T-helper 1 cell treated with Interleukin-12 subunit alpha and Interleukin-12 subunit beta and Interleukin-4 antibody, amounts not matched to agents 30 ng/mL and 1 ng/mL, for 36 hours (primary cell): ENCODE measurements around the gene TENM4. TPM values are rescaled to one million over a fixed set of nuclear protein-coding genes. Genes with fewer than 3 reads are reported as not detected.
"Not testable (repeated sequence)": the region's sequence is repeated elsewhere in the genome, so short reads cannot be mapped to it uniquely, and the experiment has no call there.

Experiments
- intact Hi-C: fragments of 100-400 bp; cut with micrococcal nuclease; formaldehyde crosslinking; loops from one replicate; pipeline ENCODE4 v1.15.1; 2024
- total RNA-seq: library from RNA; stranded (reverse); gene quantifications from 2 replicates; pipeline ENCODE4 v1.2.3, GENCODE V29; 2022

TENM4 gene
- total RNA-seq, 1 donor from 2014 or later, result not detected

DNA sequence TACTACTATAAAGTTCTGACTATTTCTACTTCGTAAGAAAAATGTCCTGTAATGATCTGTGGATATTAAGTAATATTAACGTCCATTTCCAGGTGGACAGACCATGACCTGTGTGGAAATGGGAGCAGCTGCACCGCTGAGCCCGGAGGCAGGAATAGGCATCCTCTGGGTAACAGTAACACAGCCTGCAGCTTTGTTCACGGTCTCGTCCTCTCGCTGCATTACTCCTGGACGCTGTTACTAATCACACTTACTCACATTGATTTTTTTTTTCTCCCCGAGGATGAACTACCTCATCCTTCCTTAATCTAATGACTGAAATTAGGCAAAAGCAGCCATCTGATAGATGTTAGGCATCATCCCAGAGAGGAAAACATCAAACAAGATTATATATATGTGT, 520.5 kb downstream of the TENM4 start:
- intact Hi-C loops, result no loop called here

DNA sequence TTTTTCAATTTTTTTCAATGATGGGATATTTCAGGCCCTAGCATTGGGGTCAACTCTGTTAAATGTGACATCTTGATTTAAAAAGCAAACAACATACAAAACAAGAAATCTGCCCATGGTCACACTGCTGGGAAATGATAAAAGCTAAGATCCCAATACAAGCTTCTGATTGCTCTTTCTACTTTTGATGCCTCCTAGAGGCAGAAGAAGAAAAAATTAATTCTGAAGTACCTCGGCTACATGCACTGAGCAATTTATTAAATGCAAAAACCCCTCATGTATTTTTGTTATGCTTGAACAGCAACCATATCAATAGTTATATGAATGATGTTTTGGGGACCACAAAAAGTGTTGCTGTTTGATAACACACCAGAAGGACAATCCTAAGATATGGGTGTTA, 524.1 kb downstream of the TENM4 start:
- intact Hi-C loops, result no loop called here

DNA sequence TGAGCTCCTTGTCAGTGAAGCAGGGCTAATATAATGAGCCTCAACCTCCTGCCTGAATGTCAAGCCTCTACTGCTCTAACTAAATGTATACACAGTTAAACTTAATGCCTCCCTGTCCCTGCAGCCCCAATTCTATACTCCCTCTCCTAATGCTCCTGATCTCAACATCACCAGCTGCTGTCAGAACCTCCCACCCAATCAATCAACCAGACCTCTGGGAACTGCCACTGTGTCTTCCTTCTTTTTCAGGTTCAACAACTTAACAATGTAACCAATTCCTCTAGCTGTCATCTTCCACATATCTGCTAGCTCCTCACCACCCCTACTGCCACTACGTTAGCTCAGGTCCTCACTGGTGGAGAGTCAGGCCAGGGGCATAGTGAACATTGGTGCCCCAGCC, 526.3 kb downstream of the TENM4 start:
- intact Hi-C loops, result no loop called here

DNA sequence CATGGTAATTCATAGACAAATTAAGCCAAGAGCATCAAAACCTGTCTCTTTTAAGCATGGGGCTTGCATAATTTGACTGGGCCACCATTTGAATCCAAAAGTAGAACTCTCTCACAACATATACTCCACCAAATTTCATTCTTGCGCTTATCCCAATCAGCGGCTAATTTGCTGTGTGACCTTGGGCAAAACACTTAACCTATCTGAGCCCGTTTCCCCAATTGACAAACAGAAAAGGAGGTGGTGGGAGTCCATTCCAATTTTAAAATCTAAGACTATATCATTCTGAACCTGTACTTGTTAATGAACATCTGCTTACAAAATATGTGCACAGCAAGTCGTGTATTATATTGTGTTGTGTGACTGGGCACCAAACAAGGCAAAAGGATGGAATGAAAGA, 528.1 kb downstream of the TENM4 start:
- intact Hi-C loops, result no loop called here

DNA sequence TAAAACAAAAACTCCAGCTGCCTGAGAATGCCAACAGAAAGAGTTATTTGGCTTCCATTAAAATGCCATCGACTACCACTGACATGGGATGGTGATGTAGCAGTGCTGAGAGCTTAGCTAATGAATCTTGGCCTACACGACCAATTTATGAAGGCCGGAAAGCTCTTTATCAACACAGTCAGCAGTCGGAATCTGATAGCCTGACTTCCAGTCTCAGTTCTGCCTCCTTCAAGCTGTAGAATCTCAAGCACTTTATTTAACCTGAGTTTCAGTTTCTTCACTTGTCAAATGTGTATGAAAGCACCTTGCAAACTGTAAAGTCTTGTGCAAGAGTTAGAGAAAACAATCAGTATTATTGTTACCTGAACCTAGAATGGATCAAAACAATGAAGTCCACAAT, 530.5 kb downstream of the TENM4 start:
- intact Hi-C loops, result no loop called here

DNA sequence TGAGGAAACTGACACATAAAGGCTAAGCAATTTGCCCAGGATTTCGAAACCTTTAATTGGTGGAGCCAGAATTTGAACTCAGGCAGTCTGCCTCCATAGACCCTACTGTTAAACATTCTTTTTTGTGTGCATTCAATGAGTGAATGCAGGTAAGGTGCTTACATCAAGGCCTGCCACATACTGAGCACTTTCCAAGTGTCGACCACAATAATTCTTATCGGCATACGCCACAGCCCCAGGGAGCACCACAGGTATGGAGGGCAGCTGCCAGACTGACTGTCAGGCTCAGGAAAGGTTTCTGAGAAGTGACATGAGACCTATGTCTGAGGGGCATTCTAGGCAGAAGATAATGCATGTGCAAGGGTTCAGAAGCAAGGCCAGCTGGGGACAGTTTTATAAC, 531.4 kb downstream of the TENM4 start:
- intact Hi-C loops, result no loop called here

DNA sequence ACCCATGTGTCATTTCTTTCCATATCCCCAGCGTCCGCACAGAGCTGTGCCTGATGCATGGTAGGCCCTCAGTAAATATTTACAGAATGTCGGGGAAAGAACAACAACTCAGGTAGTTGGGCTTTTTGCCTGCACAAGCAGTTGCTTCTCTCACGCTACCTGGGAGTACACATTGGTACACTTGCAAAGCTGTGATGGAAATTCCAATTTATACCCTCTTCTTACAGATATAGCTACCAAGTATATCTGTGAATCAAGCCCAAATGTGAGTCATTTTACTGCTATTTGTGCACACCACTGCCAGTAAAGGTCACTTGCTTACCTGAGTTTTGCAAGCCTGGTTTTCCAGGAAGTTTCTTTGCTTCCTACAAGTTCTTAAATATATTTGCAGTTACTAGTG, 533.2 kb downstream of the TENM4 start:
- intact Hi-C loops, result no loop called here

DNA sequence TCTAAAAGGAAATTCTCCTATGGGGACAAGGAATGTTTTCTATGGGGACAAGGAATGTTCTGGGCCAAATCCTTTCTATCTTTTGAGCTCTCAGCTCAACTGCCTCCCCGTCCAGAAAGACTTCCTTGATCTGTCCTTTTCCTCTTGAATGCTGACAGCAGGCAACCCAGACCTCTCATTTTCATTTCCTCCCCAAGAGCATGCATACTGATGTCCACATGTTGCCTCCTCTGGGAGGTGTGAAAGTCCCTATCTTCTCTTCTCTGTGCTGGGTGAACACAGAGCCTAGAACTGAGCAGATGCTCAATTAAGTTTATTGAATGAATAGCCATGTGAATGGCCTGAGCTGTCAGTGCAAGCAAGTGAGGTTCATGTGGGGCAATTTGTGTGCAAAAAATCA, 534.3 kb downstream of the TENM4 start:
- intact Hi-C loops, result no loop called here

DNA sequence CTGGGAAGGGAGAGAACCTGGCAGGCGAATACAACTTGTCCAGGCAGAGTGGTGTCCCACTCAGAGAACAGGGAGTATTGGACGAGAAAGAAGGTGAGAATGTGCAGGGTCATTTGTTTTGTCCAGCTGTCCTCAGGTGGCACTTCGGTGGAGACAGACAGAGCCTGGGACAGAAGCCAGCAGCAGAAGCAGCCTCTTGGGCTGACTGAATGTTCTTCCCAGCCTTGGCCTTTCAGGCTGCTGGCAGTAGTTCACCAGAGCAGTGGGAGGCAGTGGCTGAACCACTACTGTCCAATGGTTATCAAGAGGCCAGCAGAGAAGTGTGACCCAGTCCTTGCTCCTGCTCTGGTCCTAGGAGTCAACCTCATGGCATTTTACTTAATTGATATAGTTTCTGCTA, 535.1 kb downstream of the TENM4 start:
- intact Hi-C loops, result no loop called here

DNA sequence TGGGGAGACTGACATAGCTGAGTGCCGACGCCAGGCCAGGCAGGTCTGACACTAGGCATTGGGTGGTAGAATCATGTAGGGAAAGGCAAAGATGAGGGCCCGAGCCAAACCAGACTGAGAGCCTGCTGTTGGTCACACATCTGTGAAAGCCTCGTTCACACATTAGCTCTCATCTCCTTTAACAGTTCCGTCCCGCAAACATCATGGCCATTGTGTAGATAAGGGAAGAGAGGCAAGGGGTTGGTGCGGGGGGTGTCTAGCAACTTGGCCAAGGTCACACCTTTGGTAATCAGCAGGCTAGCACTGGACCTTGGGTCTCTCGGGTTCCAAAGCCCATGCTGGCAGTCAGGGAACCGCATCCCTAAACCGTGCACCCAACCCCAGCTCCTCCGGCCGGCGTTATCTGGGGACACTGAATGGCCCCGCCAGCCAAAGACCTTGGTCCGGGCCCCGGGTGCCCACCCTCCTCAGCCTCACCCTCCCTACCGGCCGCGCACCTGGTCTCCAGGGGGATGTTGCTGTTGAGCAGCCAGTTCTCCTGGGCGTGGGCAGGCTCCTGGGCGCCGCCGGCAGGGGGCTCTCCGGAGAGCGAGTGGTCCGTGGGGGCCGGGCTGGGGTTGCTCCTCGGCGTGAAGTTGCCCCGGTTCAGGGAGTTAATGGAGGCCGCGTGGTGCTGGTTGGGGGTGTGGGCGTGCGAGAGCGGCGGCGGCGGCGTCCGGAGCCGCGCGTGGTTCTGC, 537.9 kb downstream of the TENM4 start:
- intact Hi-C loops, result no loop called here

DNA sequence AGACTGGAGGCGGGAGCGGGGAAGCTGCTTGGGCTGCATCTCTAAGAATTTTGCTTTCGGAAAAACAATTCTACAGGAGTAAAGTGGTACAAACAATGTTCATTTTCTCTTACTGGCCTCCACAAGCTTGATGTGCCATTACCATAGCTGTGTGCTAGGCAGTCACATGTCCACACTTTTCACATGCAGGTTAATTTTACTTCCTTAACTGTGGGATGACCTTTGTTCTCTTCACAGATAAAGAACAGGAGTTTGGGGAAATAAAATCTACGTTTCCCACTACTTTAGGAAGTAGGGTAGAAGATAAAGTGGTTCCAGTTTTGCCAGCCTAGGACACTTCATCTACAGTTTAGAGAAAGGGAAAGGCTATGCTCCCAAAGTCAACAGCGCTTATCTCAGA, 539.0 kb downstream of the TENM4 start:
- intact Hi-C loops, result no loop called here

DNA sequence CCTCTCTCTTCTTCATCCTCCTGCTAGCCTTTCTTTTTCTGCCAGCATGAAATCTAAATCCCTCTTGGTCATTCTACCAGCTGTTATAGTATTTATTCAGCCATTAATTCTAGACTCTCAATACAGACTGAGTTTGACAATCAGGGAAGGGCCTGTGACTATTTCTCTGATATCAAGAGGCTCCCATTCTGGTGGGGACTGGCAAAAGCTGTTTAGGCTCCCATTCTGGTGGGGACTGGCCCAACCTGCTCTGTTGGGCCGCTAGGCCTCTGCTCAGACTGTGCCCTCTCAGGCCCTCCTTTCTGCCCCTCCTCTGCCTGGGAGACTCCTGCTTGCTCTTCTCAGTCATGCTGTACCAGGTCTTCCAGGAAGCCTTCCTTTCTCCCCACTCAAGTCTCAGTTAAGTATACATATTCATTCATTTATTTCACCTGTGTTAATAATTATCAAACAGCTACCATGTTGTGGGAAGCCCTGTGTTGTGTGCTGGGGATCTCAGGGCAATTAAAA, 542.5 kb downstream of the TENM4 start:
- intact Hi-C loops, result no loop called here

DNA sequence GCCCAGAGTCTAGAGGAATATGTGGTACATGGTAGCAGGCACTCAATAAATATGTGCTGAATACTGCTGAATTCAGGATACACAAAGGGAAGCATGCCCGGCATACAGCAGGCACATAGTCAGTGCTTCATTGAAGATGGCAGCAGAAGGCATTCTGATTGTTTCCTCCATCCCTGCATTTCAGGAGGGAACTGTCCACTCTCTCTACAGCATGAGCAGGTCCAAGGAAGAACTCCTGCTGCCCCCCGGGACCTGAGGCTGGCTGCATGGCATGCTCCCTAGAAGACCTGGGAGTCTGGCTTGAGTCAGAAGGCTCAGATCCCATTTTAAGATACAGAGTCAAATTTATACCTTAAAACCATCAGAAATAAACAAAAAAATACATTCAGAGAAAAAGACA, 546.8 kb downstream of the TENM4 start:
- intact Hi-C loops, result no loop called here

DNA sequence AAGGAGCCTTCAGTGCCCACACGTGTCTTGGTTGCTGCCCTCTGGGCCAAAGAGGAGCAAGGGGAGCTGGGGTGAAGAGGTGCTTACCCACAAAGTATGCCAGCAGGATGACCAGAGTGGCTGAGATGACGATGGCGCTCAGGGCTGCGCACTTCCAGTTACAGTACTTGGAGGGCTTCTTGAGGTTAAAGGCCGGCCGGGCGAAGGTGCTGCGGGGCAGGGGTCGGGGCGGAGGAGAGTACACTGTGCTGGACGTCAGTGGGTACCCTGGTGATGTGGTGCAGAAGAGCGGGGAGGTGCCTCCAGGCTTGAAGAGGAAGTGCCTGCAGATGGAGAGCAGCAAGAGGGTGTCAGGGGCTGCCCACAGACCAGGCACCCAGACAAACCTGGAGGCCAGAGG, 551.1 kb downstream of the TENM4 start:
- intact Hi-C loops, result no loop called here

DNA sequence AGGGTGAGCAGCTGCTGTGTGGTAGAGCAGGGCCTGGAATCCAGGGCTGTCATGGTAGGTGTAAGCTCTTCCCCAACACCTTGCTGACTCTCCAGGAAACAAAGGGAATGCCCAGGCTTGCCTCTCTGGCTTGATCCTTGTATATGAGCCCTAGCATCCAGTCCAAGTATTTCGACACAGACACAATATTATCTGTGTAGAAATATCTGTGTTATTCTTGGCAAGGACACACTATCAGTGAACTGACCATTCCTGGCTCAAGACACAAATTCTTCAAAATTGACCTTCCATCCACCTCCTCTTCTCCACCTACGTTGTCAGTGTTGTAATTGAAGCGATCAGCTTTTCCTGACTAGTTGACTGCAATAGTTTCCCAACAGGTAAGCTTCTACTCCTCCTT, 554.2 kb downstream of the TENM4 start:
- intact Hi-C loops, result no loop called here

DNA sequence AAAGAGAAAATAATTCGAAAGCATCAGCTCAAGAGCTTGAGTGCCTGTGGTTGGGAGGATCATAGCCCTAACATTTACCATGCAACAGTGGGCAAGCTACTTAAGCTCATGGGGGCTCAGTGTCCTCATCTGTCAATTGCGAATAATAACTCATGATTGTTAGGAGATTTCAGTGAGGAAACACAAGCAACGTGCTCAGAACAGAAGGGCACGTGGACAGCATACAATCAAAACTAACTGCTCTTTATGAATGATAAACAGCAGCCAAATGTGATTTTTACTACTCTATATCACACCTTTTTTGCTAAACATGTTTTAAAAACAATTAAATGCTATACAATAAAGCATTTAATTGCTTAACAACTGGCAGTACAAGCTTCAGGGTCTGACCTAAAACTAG, 556.1 kb downstream of the TENM4 start:
- intact Hi-C loops, result no loop called here

DNA sequence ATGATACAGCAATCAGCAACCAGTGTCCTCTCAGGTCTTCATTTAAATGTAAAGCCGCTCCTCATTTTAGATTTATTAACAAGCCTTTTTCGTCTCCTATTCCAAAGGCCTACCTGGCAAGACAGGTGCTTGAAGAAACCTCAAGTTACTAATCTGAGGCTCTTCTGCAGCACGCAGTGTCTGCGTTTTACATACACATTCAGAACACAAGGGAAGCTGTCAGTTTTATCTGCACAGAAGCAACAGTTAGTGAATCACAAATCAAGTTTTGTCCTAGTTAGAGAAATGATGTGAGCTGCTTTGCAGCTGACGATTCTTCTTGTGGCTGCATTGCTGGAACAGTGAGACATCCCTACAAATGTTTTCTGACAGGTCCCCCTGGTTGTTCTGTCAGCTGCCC, 557.3 kb downstream of the TENM4 start:
- intact Hi-C loops, result no loop called here

DNA sequence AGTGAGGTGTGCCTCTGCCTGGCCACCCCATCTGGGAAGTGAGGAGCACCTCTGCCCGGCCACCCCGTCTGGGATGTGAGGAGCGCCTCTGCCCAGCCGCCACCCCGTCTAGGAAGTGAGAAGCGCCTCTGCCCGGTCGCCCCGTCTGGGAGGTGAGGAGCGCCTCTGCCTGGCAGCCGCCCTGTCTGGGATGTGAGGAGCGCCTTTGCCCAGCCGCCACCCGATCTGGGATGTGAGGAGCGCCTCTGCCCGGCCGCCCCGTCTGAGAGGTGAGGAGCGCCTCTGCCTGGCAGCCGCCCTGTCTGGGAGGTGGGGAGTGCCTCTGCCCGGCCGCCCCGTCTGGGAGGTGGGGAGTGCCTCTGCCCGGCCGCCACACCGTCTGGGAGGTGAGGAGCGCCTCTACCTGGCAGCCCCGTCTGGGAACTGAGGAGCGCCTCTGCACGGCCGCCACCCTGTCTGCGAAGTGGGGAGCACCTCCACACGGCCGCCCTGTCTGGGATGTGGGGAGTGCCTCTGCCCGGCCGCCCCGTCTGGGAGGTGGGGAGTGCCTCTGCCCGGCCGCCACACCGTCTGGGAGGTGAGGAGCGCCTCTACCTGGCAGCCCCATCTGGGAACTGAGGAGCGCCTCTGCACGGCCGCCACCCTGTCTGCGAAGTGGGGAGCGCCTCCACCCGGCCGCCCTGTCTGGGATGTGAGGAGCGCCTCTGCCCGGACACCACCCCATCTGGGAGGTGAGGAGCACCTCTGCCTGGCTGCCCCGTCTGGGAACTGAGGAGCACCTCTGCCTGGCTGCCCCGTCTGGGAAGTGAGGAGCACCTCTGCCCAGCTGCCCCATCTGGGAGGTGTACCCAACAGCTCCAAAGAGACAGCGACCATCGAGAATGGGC, 561.5 kb downstream of the TENM4 start:
- intact Hi-C loops, result not testable (repeated sequence)

DNA sequence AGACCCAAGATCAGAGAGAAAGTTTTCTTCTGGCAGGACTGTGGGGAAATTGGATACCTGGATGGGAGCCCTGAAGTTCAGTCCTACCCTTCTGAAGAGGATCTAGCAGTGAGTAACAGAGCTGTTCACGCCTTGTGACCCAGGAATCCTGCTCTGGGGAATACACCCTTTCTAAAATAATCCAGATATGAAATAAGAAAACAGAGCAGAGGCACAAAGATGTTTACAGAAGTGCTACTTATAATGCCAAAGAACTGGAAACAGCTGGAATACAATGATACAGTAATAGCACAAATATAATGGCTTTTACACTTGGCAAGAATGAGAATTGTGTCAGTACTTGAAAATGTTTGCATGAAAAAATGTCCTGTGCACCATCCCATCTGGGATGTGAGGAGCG, 562.2 kb downstream of the TENM4 start:
- intact Hi-C loops, result no loop called here

DNA sequence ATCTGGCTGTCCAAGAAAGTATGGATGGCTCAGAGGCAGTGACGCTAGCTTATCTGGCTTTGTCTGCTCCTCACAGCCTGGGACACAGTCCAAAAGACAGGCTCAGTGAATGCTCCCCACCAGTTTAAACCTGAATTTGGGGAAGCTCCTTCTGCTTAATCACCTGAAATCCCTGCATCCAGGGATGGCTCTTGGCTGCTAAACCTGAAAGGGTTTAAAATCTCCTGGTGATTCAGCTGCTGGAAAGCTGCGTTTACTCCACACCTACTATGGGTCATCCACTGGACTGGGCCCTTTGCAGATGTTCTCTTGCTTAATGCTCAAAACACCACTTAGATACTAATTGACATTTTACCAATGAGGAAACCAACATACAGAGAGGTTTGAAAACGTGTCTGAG, 564.2 kb downstream of the TENM4 start:
- intact Hi-C loops, result no loop called here

DNA sequence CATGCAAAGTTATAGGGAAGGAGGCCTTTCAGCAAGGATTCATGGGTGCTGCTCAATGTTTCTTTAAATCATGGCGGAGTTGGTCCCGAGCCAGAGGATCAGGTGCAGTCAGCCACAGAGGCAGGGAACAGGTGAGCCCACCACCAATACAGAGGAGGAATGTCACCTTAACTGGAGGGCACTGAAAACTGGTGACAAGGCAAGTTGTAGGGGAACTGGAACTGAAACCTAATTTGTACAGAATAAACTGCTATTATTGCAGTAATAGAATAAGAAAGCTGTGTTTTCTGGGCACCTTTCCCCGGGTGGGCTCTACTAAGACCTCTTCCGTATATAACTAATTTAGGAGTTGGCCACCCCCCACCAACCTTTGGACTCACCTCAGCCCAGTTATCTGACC, 570.2 kb downstream of the TENM4 start:
- intact Hi-C loops, result no loop called here

DNA sequence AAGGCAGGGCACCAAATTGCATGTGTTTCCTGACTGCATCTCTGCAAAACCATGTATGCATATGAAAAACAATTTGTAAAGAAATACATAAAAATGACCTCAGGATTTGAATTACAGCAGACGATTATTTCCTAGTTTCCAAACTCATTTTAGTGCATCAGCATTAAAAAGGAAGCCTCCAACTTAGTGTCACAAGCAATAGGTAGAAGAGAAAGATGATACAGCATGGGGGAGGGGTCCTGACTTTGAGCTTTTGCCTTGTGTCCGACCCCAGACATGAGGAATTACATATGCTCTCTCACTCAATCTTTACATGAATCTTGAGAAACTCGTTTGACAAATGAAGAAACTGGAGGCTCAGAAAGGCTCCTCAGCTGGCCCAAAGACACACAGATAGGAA, 571.5 kb downstream of the TENM4 start:
- intact Hi-C loops, result no loop called here

DNA sequence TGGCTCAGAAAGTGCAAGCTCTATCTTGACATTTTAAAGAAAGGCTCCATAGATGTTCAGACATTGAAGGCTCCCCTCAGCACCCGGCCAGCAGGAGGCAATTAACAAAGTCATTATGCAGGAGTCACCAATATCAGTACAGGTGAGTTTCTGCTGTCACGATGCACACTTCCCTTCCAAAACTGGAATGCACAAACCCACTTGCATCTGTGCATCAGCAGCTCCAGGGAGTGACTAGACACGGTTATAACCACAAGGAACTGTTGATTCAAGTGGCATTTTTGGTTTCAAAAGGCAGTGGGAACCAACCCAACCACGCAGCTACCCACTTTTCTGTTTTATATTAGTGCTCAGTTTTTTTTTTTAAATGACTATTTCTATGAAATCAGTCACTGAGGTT, 572.3 kb downstream of the TENM4 start:
- intact Hi-C loops, result no loop called here
